Muscle layer of duodenum (tissue), 2 donors: Measurements from ENCODE around the gene APLN.

Experiments used
- H3K27ac ChIP-seq: one replicate; pipeline ENCODE4 v1.7.0; 2013; ENCODE audit warnings: mild to moderate bottlenecking, low read length
- H3K27me3 ChIP-seq: one replicate; pipeline ENCODE4 v1.7.0; 2013; ENCODE audit warnings: low read depth, mild to moderate bottlenecking, control low read depth, low read length
- H3K36me3 ChIP-seq, 2 donors: one replicate each; pipeline ENCODE4 v1.7.0; 2013; ENCODE audit warnings: low read length in 2 of 2, control low read depth in 1 of 2, mild to moderate bottlenecking in 1 of 2; ENCODE audit not compliant: insufficient read depth in 2 of 2, control insufficient read depth in 1 of 2
- H3K4me1 ChIP-seq, 2 donors: one replicate each; pipeline ENCODE4 v1.7.0; 2013; ENCODE audit warnings: low read length in 2 of 2, mild to moderate bottlenecking in 2 of 2, control low read depth in 1 of 2, moderate library complexity in 1 of 2; ENCODE audit not compliant: insufficient read depth in 2 of 2, control insufficient read depth in 1 of 2
- H3K4me3 ChIP-seq, 2 donors: one replicate each; pipeline ENCODE4 v1.7.0; 2013; ENCODE audit warnings: low read length in 2 of 2, low read depth in 1 of 2, mild to moderate bottlenecking in 1 of 2
- H3K9me3 ChIP-seq, 2 donors: one replicate each; pipeline ENCODE4 v1.7.0; 2013; ENCODE audit warnings: low read length in 2 of 2, control low read depth in 1 of 2, mild to moderate bottlenecking in 1 of 2; ENCODE audit not compliant: control insufficient read depth in 1 of 2
- donor health status: healthy.

APLN gene

DNA sequence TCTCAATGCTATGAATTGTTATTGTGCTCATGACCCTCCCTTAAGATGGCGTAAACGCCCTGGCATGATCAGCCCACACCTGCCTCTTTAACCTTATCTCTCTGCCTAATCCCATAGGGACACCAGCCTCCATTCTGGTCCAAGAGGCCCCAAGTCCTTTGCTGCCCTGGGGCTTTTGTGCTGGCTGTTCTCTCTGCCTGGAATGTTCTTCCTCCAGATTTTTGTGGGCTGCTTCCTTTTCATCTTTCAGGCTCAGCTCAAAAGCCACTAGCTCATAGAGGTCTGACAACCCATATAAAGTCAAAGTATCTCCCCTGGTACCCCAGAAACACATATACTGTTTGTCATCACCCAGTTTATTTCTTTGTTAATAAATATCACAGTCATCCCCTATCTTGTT lies 42.4 kb downstream of the APLN start:
- Histone ChIP-seq H3K4me1 (no peaks in the 10 kb centered on the region), H3K27ac (no peak overlapping the region), H3K9me3 (no peaks in the 10 kb centered on the region), H3K27me3 (no peaks in the 10 kb centered on the region), H3K36me3 (no peaks in the 10 kb centered on the region), H3K4me3 (no peak overlapping the region)

DNA sequence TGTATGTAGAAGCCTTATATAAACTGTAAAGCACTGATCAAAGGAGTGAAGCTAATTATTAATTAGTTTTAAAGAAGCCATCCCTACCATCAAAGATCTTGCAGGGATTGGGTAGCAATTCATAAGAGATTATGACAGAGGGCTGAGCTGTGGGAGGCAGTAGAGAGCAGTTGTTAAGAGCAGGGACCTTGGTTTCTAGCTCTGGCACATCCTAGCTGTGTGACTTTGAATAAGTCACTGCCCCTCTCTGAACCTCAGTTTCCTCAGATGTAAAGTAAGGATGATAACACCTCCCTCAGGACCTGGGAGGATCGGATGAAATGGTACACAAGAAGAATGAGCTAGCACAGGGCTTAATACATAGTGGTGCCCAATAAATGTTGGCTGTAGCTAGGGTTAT lies 45.4 kb downstream of the APLN start:
- Histone ChIP-seq H3K36me3 (no peaks in the 10 kb centered on the region), H3K9me3 (no peaks in the 10 kb centered on the region), H3K4me3 (no peak overlapping the region), H3K27me3 (no peaks in the 10 kb centered on the region), H3K27ac (no peak overlapping the region), H3K4me1 (no peaks in the 10 kb centered on the region)

DNA sequence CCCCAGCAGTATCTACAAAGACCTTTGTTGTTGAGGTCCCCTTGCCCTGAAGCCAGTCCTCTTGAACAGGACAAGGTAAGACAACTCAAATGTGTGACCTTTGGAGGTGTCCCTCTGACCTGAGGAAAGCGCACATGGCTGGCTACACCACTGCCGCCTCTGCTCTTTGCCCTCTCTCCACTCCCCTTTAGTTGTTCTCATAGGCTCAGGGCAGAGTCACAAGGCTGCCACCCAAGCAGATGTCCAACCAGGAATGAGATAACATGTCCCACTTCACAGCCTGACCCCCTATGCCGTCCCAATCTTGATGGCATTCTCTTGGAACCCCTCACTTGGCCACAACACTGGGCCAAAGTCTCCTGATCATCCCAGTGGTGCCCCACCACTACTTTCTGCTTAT lies 46.3 kb downstream of the APLN start:
- H3K27me3 ChIP-seq = no peaks in the 10 kb centered on the region
- H3K36me3 ChIP-seq = no peaks in the 10 kb centered on the region
- no peaks in the 10 kb centered on the region for H3K4me1 ChIP-seq
- no peaks in the 10 kb centered on the region for H3K9me3 ChIP-seq
- H3K4me3 ChIP-seq = no peak overlapping the region
- no peak overlapping the region for H3K27ac ChIP-seq

DNA sequence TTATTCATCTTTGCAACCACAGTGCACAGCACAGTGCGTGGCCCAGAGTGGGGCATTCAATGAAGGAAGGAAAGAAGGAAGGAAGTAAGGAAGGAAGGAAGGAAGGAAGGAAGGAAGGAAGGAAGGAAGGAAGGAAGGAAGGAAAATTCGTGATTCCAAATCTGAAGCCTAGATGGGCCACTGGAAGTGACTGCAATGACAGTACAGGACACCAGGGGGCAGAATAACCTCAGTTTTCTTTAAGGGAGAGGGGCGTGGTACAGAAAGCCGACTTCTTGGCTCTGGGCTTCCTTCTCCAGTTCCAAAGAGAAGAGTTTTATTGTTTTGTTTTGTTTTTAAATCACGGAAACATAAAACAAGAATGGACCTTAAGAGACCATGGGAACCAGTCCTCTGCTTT lies 47.8 kb downstream of the APLN start:
- Histone ChIP-seq H3K27me3 (no peaks in the 10 kb centered on the region), H3K36me3 (no peaks in the 10 kb centered on the region), H3K4me3 (no peak overlapping the region), H3K27ac (no peak overlapping the region), H3K9me3 (no peaks in the 10 kb centered on the region), H3K4me1 (no peaks in the 10 kb centered on the region)

DNA sequence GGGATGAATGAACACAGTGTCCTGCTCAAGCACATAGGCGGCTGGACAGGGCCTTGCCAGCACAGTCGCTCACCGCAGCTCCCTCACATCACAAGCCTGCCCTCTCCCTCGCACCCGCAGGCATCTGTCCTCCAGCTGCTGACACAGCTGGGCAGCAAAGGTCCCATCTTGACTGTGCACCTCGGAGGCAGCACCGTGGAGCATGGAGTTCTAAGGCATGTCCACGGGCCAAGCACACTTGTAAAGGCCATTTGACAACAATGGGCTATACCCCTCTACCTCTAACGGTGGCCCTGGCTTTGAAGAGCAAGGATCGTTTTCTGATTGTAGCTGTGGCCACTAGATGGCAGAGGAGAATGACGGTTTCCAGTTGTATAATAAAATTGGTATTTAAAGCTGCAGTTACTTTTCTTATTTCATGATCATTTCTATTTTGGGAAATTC lies 53.8 kb downstream of the APLN start:
- H3K9me3 ChIP-seq = no peaks in the 10 kb centered on the region
- H3K27ac ChIP-seq = no peak overlapping the region
- no peak overlapping the region for H3K4me3 ChIP-seq

DNA sequence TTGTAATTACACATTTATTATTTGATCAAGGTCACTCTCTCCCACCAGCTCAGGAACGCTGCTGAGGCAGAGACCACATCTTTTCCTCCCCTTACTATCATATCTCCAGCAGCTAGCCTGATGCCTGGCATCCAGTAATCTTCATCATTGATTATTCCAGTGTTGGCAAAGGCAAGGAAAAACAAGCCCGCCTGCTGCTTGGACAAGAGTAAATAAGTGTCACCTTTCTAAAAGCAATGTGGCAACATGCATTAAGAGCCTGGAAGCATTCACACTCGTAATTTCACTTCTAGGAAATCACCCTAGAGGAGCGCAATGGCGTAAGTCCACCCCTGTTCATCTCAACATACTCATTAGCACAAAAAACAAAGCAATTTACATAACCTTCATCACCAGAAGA lies 54.8 kb downstream of the APLN start:
- no peak overlapping the region for H3K27ac ChIP-seq

More for the DNA sequence above, 53.8 kb downstream of the APLN start:
- no peaks in the 10 kb centered on the region for H3K36me3 ChIP-seq
- no peaks in the 10 kb centered on the region for H3K4me1 ChIP-seq
- no peaks in the 10 kb centered on the region for H3K27me3 ChIP-seq

DNA sequence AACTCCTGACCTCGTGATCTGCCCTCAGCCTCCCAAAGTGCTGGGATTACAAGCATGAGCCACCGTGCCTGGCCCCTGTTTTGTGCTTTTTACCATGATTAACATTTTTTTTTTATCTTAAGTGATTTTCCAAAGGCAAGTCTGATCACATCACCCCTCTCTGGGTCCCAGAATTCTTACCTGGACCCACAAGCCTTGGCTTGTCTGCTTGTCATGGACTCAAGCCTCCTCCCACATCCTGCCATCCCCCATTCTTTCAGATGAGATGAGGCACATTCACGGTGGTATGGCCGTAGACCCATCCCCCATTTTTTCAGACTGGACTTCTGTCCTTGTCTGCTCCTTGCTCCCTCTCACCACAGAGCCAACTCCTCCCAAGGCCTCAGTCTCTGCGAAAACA lies 55.3 kb downstream of the APLN start:
- Histone ChIP-seq H3K4me3 (no peak overlapping the region), H3K4me1 (no peaks in the 10 kb centered on the region), H3K36me3 (no peaks in the 10 kb centered on the region), H3K9me3 (no peaks in the 10 kb centered on the region), H3K27me3 (no peaks in the 10 kb centered on the region), H3K27ac (no peak overlapping the region)

More for the DNA sequence above, 54.8 kb downstream of the APLN start:
- no peaks in the 10 kb centered on the region for H3K4me1 ChIP-seq
- H3K9me3 ChIP-seq = no peaks in the 10 kb centered on the region
- no peak overlapping the region for H3K4me3 ChIP-seq
- H3K36me3 ChIP-seq = no peaks in the 10 kb centered on the region
- no peaks in the 10 kb centered on the region for H3K27me3 ChIP-seq

DNA sequence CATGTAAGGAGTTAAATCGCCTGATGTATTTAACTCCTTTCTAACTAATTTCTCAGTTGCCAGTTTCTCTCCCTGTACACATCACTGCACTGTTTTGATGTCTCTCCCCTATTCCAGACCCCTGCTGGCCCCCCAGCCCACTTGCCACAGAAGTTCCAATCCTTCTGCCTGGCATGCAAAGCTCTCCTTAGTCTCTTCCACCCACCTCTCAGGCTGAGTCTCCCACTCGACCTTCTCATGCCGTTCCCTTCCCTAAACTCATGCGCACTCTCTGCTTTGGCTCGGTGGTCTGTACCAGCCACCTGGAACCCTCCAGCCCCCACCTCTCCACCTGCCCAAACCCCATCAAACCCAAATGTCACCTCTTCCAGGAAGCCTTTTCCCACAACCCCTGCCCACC lies 56.9 kb downstream of the APLN start:
- Histone ChIP-seq H3K27me3 (no peaks in the 10 kb centered on the region), H3K4me3 (no peak overlapping the region), H3K27ac (no peak overlapping the region), H3K9me3 (no peaks in the 10 kb centered on the region), H3K36me3 (no peaks in the 10 kb centered on the region), H3K4me1 (peaks cover under 1 to 3% of the 10 kb centered on the region in 2 donors)

DNA sequence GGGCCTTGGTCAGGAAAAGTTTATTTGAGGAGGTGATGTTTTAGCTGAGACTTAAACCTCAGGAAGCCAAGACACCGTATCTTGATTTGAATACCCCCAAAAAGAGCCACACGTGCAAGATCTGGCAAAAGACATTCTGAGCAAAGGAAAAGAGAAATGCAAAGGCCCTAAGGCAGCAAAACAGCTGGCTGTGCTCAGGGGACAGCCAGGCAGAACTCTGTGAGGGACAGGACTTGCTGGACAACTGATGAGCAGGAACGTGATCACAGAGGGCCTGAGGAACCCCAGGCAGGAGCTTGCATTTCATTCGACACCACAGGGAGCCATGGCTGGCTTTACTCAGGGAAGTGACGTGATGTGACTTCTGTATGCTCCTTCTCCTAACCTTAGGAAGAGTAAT lies 58.7 kb downstream of the APLN start:
- Histone ChIP-seq H3K27me3 (no peaks in the 10 kb centered on the region), H3K27ac (no peak overlapping the region), H3K9me3 (no peaks in the 10 kb centered on the region), H3K4me1 (peaks cover 5 to 6% of the 10 kb centered on the region in 2 donors), H3K36me3 (peaks cover 1 to 6% of the 10 kb centered on the region in 2 donors), H3K4me3 (no peak overlapping the region)
